ENCODE measurements around the gene SLBP.

DNA sequence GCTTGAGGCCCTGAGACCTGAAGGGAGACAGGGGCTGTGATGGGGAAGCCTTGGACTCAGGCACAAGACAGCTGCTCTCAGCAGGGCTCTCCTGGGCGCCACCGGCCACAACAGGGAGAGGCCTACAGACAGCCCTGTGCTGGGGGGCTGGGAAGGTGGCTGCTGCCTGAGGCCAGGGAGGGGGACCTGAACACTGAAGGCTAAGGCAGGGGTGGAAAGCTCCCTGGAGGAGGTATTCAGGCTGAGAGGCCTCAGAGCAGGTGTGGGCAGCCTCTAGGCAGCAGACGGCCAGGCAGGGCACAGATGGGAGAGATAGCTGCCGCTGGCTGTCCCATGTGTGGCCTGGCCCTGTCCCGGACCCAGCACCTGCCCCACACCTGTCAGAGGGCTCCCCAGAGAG is 42.2 kb upstream of the SLBP start:
- TF ChIP-seq, protein P1, sequence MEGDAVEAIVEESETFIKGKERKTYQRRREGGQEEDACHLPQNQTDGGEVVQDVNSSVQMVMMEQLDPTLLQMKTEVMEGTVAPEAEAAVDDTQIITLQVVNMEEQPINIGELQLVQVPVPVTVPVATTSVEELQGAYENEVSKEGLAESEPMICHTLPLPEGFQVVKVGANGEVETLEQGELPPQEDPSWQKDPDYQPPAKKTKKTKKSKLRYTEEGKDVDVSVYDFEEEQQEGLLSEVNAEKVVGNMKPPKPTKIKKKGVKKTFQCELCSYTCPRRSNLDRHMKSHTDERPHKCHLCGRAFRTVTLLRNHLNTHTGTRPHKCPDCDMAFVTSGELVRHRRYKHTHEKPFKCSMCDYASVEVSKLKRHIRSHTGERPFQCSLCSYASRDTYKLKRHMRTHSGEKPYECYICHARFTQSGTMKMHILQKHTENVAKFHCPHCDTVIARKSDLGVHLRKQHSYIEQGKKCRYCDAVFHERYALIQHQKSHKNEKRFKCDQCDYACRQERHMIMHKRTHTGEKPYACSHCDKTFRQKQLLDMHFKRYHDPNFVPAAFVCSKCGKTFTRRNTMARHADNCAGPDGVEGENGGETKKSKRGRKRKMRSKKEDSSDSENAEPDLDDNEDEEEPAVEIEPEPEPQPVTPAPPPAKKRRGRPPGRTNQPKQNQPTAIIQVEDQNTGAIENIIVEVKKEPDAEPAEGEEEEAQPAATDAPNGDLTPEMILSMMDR (IDR thresholded peaks at IDR 0.05 in 4 of 5, conservative IDR thresholded peaks at IDR 0.05 in 1 of 5), result no peak
- no peak for TF ChIP-seq POLR2A (IDR thresholded peaks at IDR 0.05)
